SU-DHL-6 (cell line): ENCODE data around the gene HSD17B2.

Experiments used
- H2AFZ ChIP-seq: fragments of 200-600 bp; sonication (generic); 2 replicates; pipeline ENCODE4 v1.6.1; 2014; ENCODE audit warnings: low read depth, mild to moderate bottlenecking, moderate library complexity, mixed read lengths, antibody characterized with exemption, low read length; ENCODE audit not compliant: severe bottlenecking
- H3F3A ChIP-seq: fragments of 200-600 bp; shearing (Covaris generic); 2 replicates; pipeline ENCODE4 v1.6.0; 2016; ENCODE audit warnings: antibody characterized with exemption, mild to moderate bottlenecking; ENCODE audit not compliant: insufficient read depth
- H3K27ac ChIP-seq: fragments of 200-600 bp; sonication (generic); 2 replicates; pipeline ENCODE4 v1.5.1; 2016; ENCODE audit warnings: low read depth, mild to moderate bottlenecking, low read length, moderate library complexity, mixed read lengths
- H3K27me3 ChIP-seq: fragments of 200-600 bp; sonication (generic), shearing (Covaris generic); 2 replicates; pipeline ENCODE4 v1.6.0; 2014; ENCODE audit warnings: mild to moderate bottlenecking, low read length
- H3K36me3 ChIP-seq: fragments of 200-600 bp; sonication (generic); 2 replicates; pipeline ENCODE4 v1.6.1; 2014; ENCODE audit warnings: mild to moderate bottlenecking, low read length, mixed read lengths
- H3K4me2 ChIP-seq: fragments of 300-600, 200-600 bp; shearing (Covaris generic), sonication (generic); 2 replicates; pipeline ENCODE4 v1.6.0; 2014; ENCODE audit warnings: low read length, low read depth, mild to moderate bottlenecking; ENCODE audit not compliant: poor library complexity, severe bottlenecking
- H3K4me3 ChIP-seq: fragments of 200-600 bp; sonication (generic); 2 replicates; pipeline ENCODE4 v1.5.1; 2014; ENCODE audit warnings: antibody characterized with exemption, low read length, mild to moderate bottlenecking, mixed read lengths; ENCODE audit not compliant: insufficient read depth, poor library complexity, severe bottlenecking
- H3K79me2 ChIP-seq: fragments of 200-600 bp; sonication (generic); 2 replicates; pipeline ENCODE4 v1.6.1; 2014; ENCODE audit warnings: mild to moderate bottlenecking, low read length, moderate library complexity; ENCODE audit not compliant: insufficient read depth
- H3K9ac ChIP-seq: fragments of 200-600 bp; sonication (generic); 2 replicates; pipeline ENCODE4 v1.7.0; 2014; ENCODE audit warnings: mild to moderate bottlenecking, low read length
- H3K9me2 ChIP-seq: fragments of 200-600 bp; sonication (generic); replicated peaks from 2 replicates; pipeline ENCODE4 v1.6.1; 2014; ENCODE audit warnings: low read length; ENCODE audit not compliant: insufficient read depth
- H3K9me3 ChIP-seq: fragments of 200-600 bp; sonication (generic); 2 replicates; pipeline ENCODE4 v1.6.1; 2014; ENCODE audit warnings: low read length, mixed read lengths; ENCODE audit not compliant: insufficient read depth
- H4K20me1 ChIP-seq: fragments of 200-600 bp; sonication (generic); 2 replicates; pipeline ENCODE4 v1.6.1; 2014; ENCODE audit warnings: low read depth, mild to moderate bottlenecking, antibody characterized with exemption, low read length, moderate library complexity, mixed read lengths
- EZH2phosphoT487 ChIP-seq: fragments of 200-600 bp; sonication (generic), shearing (Covaris generic); conservative IDR thresholded peaks from 2 replicates; pipeline ENCODE4 v1.6.1; 2018; ENCODE audit warnings: mild to moderate bottlenecking, antibody characterized with exemption, low read length, moderate library complexity, mixed read lengths
- TF ChIP-seq, protein P1 (sequence below): fragments of 200-600 bp; sonication (generic); IDR thresholded peaks from one replicate; pipeline ENCODE4 v1.5.1; 2017; ENCODE audit warnings: antibody characterized with exemption, mild to moderate bottlenecking, low read length, moderate library complexity; ENCODE audit not compliant: insufficient read depth, poor library complexity, severe bottlenecking

The HSD17B2 gene

GRCh38 chr16:82063456-82064082 lies 28.5 kb downstream of the HSD17B2 start:
- no peaks in the 10 kb centered on the region for H4K20me1 ChIP-seq
- H3K4me3 ChIP-seq: no peak overlapping the region
- no peak overlapping the region for H3K27ac ChIP-seq
- no peak overlapping the region for H3K4me2 ChIP-seq
- no peak for TF ChIP-seq EZH2phosphoT487
- TF ChIP-seq, protein P1, sequence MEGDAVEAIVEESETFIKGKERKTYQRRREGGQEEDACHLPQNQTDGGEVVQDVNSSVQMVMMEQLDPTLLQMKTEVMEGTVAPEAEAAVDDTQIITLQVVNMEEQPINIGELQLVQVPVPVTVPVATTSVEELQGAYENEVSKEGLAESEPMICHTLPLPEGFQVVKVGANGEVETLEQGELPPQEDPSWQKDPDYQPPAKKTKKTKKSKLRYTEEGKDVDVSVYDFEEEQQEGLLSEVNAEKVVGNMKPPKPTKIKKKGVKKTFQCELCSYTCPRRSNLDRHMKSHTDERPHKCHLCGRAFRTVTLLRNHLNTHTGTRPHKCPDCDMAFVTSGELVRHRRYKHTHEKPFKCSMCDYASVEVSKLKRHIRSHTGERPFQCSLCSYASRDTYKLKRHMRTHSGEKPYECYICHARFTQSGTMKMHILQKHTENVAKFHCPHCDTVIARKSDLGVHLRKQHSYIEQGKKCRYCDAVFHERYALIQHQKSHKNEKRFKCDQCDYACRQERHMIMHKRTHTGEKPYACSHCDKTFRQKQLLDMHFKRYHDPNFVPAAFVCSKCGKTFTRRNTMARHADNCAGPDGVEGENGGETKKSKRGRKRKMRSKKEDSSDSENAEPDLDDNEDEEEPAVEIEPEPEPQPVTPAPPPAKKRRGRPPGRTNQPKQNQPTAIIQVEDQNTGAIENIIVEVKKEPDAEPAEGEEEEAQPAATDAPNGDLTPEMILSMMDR: no peak
- no peaks in the 10 kb centered on the region for H3K27me3 ChIP-seq
- H2AFZ ChIP-seq: no peak overlapping the region
- H3F3A ChIP-seq: no peaks in the 10 kb centered on the region
- H3K79me2 ChIP-seq: no peaks in the 10 kb centered on the region
- H3K9ac ChIP-seq: no peak overlapping the region
- no peaks in the 10 kb centered on the region for H3K9me3 ChIP-seq
- H3K36me3 ChIP-seq: no peaks in the 10 kb centered on the region
- no peaks in the 10 kb centered on the region for H3K9me2 ChIP-seq

- H3K9ac ChIP-seq: no peak overlapping the region
Measured at GRCh38 chr16:82067042-82067803, 32.2 kb downstream of the HSD17B2 start.

DNA sequence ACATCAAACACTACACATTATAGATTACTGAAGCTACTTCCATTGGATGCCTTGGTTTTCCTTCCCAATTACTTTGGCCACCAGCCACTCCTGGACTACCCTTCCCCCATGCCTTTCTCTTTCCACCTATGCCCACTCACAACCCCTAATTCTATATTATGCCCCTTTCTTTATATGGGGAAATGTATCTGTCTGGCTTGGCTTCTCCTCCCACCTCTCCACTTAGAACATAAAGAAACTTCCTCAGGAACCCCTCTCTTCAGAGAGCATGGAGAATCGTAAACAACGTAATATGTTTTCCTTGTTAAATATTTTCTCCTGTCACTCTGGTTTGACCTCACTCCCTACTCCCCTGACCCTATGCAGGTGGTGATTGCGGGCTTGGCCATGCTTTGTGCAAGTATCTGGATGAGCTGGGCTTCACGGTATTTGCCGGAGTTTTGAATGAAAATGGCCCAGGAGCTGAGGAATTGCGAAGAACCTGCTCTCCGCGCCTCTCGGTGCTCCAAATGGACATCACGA lies 32.8 kb downstream of the HSD17B2 start:
- TF ChIP-seq, protein P1: no peak
- TF ChIP-seq EZH2phosphoT487: no peak
- no peaks in the 10 kb centered on the region for H4K20me1 ChIP-seq
- no peaks in the 10 kb centered on the region for H3F3A ChIP-seq
- H3K4me2 ChIP-seq: no peak overlapping the region
- no peaks in the 10 kb centered on the region for H3K9me2 ChIP-seq
- no peak overlapping the region for H3K9ac ChIP-seq
- H2AFZ ChIP-seq: no peak overlapping the region
- H3K27me3 ChIP-seq: no peaks in the 10 kb centered on the region
- no peak overlapping the region for H3K4me3 ChIP-seq
- no peaks in the 10 kb centered on the region for H3K9me3 ChIP-seq
- H3K36me3 ChIP-seq: no peaks in the 10 kb centered on the region
- H3K27ac ChIP-seq: no peak overlapping the region
- no peaks in the 10 kb centered on the region for H3K79me2 ChIP-seq

More at GRCh38 chr16:82067042-82067803, 32.2 kb downstream of the HSD17B2 start:
- no peaks in the 10 kb centered on the region for H3K27me3 ChIP-seq
- no peaks in the 10 kb centered on the region for H3K9me3 ChIP-seq
- no peak overlapping the region for H2AFZ ChIP-seq
- TF ChIP-seq, protein P1: no peak
- TF ChIP-seq EZH2phosphoT487: no peak
- H3F3A ChIP-seq: no peaks in the 10 kb centered on the region
- H3K27ac ChIP-seq: no peak overlapping the region
- H4K20me1 ChIP-seq: no peaks in the 10 kb centered on the region
- no peak overlapping the region for H3K4me2 ChIP-seq
- H3K9me2 ChIP-seq: no peaks in the 10 kb centered on the region
- H3K79me2 ChIP-seq: no peaks in the 10 kb centered on the region
- no peaks in the 10 kb centered on the region for H3K36me3 ChIP-seq
- no peak overlapping the region for H3K4me3 ChIP-seq
